GM10248 (cell line): ENCODE results near the gene TBC1D19.
"Not testable (repeated sequence)": the region's sequence is repeated elsewhere in the genome, so short reads cannot be mapped to it uniquely, and the experiment has no call there.

Experiments used
- CTCF ChIA-PET: fragments of 300-600 bp; sonication (Branson Sonifier 250); formaldehyde crosslinking; extraction: SDS; loops from one replicate; lab custom pipeline; 2021; ENCODE audit warnings: antibody characterized with exemption; lab: Yijun Ruan, JAX
- POLR2A ChIA-PET: fragments of 350-650 bp; sonication (Branson Sonifier 250); formaldehyde crosslinking; extraction: SDS; loops from one replicate; lab custom pipeline; 2020; ENCODE audit warnings: antibody characterized with exemption; lab: Yijun Ruan, JAX
- DNase-seq: peaks from one replicate; pipeline ENCODE4 v3.0.0; 2012; ENCODE audit errors: extremely low spot score
- TF ChIP-seq, protein P1 (sequence below): IDR thresholded peaks from 2 replicates; pipeline ENCODE4 v1.5.1; 2012; ENCODE audit warnings: mild to moderate bottlenecking, low read depth; ENCODE audit errors: extremely low read depth, missing control alignments, control extremely low read depth

TBC1D19 gene

DNA sequence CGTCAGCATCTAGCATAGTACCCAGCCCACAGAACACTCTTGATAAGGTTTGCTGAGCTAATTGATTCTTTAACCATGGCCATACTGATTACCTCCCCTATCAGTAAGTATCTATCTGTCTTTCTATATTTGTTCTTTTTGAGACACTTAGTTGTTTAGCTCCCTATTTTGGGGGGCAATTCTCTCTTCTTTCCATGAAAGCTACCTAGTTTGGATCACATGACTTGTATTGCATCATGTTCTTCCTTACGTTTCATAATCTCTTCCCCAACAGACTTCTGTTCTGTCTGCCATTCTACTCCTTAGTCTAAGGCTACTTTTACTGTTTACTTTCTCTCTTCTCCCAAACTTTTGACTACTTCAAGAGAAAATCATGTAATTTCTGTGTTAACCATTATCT is 39.0 kb downstream of the TBC1D19 start:
- DNase-seq = no peak
- TF ChIP-seq, protein P1, sequence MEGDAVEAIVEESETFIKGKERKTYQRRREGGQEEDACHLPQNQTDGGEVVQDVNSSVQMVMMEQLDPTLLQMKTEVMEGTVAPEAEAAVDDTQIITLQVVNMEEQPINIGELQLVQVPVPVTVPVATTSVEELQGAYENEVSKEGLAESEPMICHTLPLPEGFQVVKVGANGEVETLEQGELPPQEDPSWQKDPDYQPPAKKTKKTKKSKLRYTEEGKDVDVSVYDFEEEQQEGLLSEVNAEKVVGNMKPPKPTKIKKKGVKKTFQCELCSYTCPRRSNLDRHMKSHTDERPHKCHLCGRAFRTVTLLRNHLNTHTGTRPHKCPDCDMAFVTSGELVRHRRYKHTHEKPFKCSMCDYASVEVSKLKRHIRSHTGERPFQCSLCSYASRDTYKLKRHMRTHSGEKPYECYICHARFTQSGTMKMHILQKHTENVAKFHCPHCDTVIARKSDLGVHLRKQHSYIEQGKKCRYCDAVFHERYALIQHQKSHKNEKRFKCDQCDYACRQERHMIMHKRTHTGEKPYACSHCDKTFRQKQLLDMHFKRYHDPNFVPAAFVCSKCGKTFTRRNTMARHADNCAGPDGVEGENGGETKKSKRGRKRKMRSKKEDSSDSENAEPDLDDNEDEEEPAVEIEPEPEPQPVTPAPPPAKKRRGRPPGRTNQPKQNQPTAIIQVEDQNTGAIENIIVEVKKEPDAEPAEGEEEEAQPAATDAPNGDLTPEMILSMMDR = no peak
- CTCF ChIA-PET = no interaction called here
- POLR2A ChIA-PET = no interaction called here

- POLR2A ChIA-PET, DNase-seq: not testable (repeated sequence)
- CTCF ChIA-PET = interaction anchor here (0.7 to 1.4 kb wide), 2 partner anchors 10 to 18 kb away, joined by 3 to 4 read pairs; no protein-coding TSS in a partner anchor
Observed at GRCh38 chr4:26626658-26627057, 42.8 kb downstream of the TBC1D19 start.

DNA sequence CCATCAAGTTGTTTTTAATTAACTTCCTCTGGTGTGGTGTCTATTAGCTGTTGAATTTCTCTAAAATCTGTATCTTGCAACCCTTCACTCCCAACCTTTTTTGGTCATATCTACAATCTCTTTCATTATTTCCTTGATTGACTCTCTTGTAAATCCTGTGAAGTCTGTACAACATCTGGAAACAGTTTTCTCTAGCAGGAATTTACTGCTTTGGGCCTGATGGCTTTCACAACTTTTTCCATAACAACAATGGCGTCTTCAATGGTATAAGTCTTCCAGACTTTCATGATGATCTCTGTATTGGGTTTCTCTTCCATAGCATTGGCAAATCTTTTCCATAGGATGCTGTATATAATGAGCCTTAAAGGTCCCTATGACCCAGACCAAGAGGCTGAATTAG is 49.0 kb downstream of the TBC1D19 start:
- POLR2A ChIA-PET = no interaction called here
- TF ChIP-seq, protein P1 = no peak
- CTCF ChIA-PET = no interaction called here
- no peak for DNase-seq

DNA sequence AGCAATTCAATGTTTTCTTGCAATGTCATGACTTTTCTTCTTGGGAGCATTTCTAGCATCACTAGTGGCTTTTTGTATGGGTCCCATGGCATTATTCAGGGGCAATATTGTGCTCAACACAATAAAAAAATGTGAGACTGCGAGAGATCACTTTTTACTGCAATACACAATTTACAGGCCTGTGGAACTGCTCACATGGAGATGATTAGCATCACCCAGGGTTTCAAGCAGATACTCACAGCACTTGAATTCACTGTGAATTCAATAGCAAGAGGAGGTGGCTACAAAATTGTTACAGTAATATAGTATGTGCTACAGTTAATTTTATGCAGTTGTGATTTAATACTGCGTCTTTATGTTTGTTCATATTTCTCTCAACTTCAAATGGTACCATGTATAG is 50.4 kb downstream of the TBC1D19 start:
- CTCF ChIA-PET = no interaction called here
- TF ChIP-seq, protein P1 = no peak
- no peak for DNase-seq
- POLR2A ChIA-PET = no interaction called here

DNA sequence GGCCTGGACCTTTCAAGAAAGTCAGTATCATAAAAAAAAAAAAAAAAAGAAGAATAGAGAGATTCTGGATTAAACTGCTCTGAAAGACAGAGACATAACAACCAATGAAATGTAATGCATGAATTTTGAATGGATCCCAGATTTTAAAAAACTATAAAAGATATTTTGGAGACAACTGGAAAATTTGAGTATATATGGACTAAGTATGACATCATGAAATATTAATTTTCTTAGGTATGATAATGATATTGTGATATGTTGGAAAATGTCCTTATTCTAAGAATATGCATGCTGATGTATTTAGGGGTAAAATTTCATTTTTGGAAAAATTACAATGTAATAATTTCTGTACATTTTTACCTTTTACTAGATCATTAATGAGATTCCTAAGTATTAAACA is 52.6 kb downstream of the TBC1D19 start:
- POLR2A ChIA-PET = no interaction called here
- CTCF ChIA-PET = interaction anchor here (1.6 kb wide), 1 partner anchor 27 kb away, joined by 3 read pairs; no protein-coding TSS in a partner anchor
- TF ChIP-seq, protein P1 = no peak
- DNase-seq = no peak

- POLR2A ChIA-PET, DNase-seq: not testable (repeated sequence)
- CTCF ChIA-PET = interaction anchor here (1.6 kb wide), 1 partner anchor 10 kb away, joined by 5 read pairs; no protein-coding TSS in a partner anchor
Observed at GRCh38 chr4:26640639-26641038, 56.8 kb downstream of the TBC1D19 start.

GRCh38 chr4:26647523-26648224 is 63.8 kb downstream of the TBC1D19 start:
- ChIA-PET CTCF (no interaction called here), POLR2A (no interaction called here)
- DNase-seq = no peak
- TF ChIP-seq, protein P1 = no peak
